CD4-positive, alpha-beta T cell treated with Interleukin-12 subunit alpha and Interleukin-12 subunit beta, for 1 hour (primary cell): ENCODE results near the gene BCAS3.

Source experiments
- DNase-seq: peaks from one replicate; pipeline ENCODE4 v3.0.0-alpha.2; 2020

The BCAS3 gene

GRCh38 chr17:61175298-61176142 is 497.9 kb downstream of the BCAS3 start:
- no peak for DNase-seq

GRCh38 chr17:61177351-61177750 is 499.7 kb downstream of the BCAS3 start:
- no peak for DNase-seq

GRCh38 chr17:61178284-61178683 is 500.6 kb downstream of the BCAS3 start:
- DNase-seq, result no peak

GRCh38 chr17:61179380-61179806 is 501.7 kb downstream of the BCAS3 start:
- no peak for DNase-seq

GRCh38 chr17:61183793-61184192 is 506.1 kb downstream of the BCAS3 start:
- DNase-seq, result no peak

- DNase-seq, result no peak
Measured at GRCh38 chr17:61185385-61185784, 507.7 kb downstream of the BCAS3 start.

GRCh38 chr17:61187038-61187437 is 509.4 kb downstream of the BCAS3 start:
- DNase-seq, result no peak

GRCh38 chr17:61188081-61188480 is 510.4 kb downstream of the BCAS3 start:
- no peak for DNase-seq

GRCh38 chr17:61189968-61190367 is 512.3 kb downstream of the BCAS3 start:
- no peak for DNase-seq

GRCh38 chr17:61196302-61196704 is 518.7 kb downstream of the BCAS3 start:
- no peak for DNase-seq

- DNase-seq, result no peak
Measured at GRCh38 chr17:61196799-61197198, 519.1 kb downstream of the BCAS3 start.

- DNase-seq, result no peak
Measured at GRCh38 chr17:61199431-61200338, 522.0 kb downstream of the BCAS3 start.

- DNase-seq, result no peak
Measured at GRCh38 chr17:61200339-61200715, 522.7 kb downstream of the BCAS3 start.

- no peak for DNase-seq
Measured at GRCh38 chr17:61201211-61201610, 523.6 kb downstream of the BCAS3 start.

- DNase-seq, result no peak
Measured at GRCh38 chr17:61202564-61202963, 524.9 kb downstream of the BCAS3 start.

GRCh38 chr17:61203671-61204131 is 526.0 kb downstream of the BCAS3 start:
- DNase-seq, result no peak

GRCh38 chr17:61204456-61204855 is 526.8 kb downstream of the BCAS3 start:
- no peak for DNase-seq

- no peak for DNase-seq
Measured at GRCh38 chr17:61205401-61205800, 527.8 kb downstream of the BCAS3 start.

GRCh38 chr17:61205931-61206330 is 528.3 kb downstream of the BCAS3 start:
- DNase-seq, result no peak

GRCh38 chr17:61206922-61207321 is 529.3 kb downstream of the BCAS3 start:
- DNase-seq, result no peak

GRCh38 chr17:61208301-61209105 is 530.9 kb downstream of the BCAS3 start:
- DNase-seq, result no peak

GRCh38 chr17:61209106-61209439 is 531.4 kb downstream of the BCAS3 start:
- DNase-seq, result no peak

- DNase-seq, result no peak
Measured at GRCh38 chr17:61209525-61209924, 531.9 kb downstream of the BCAS3 start.
